Smooth muscle cell (in vitro differentiated cells): ENCODE measurements around the gene CD276. TPM values are rescaled to one million over a fixed set of nuclear protein-coding genes. Genes with fewer than 3 reads are reported as not detected.
"Not testable (repeated sequence)": the region's sequence is repeated elsewhere in the genome, so short reads cannot be mapped to it uniquely, and the experiment has no call there.

Experiments
- DNase-seq: peaks from one replicate; lab custom pipeline; 2025; ENCODE audit not compliant: unreplicated experiment; lab: John Stamatoyannopoulos, UW
- H2AFZ ChIP-seq: fragments of 200-600 bp; sonication (generic); 2 replicates; pipeline ENCODE4 v1.6.0; 2016; ENCODE audit warnings: antibody characterized with exemption, low read depth, mild to moderate bottlenecking
- H3F3A ChIP-seq: fragments of 200-600 bp; sonication (generic); 2 replicates; pipeline ENCODE4 v1.6.0; 2017; ENCODE audit warnings: antibody characterized with exemption, low read depth
- H3K27ac ChIP-seq: fragments of 200-600 bp; sonication (generic); 2 replicates; pipeline ENCODE4 v1.5.1; 2016; ENCODE audit warnings: low read depth, mild to moderate bottlenecking
- H3K27me3 ChIP-seq: fragments of 200-600 bp; sonication (generic); 2 replicates; pipeline ENCODE4 v1.6.1; 2016; ENCODE audit warnings: low read depth, mild to moderate bottlenecking
- H3K36me3 ChIP-seq: fragments of 200-600 bp; sonication (generic); 2 replicates; pipeline ENCODE4 v1.5.1; 2016; ENCODE audit warnings: low read depth
- H3K4me1 ChIP-seq: fragments of 200-600 bp; sonication (generic); 2 replicates; pipeline ENCODE4 v1.5.1; 2016; ENCODE audit warnings: low read depth
- H3K4me2 ChIP-seq: fragments of 200-600 bp; sonication (generic); 2 replicates; pipeline ENCODE4 v1.6.0; 2016; ENCODE audit warnings: mild to moderate bottlenecking
- H3K4me3 ChIP-seq: fragments of 200-600 bp; sonication (generic); 2 replicates; pipeline ENCODE4 v1.5.1; 2016; ENCODE audit warnings: mild to moderate bottlenecking
- H3K79me2 ChIP-seq: fragments of 200-600 bp; sonication (generic); 2 replicates; pipeline ENCODE4 v1.6.0; 2016; ENCODE audit warnings: low read depth, mild to moderate bottlenecking
- H3K9ac ChIP-seq: fragments of 200-600 bp; sonication (generic); 2 replicates; pipeline ENCODE4 v1.6.0; 2016; ENCODE audit warnings: low read depth
- H3K9me3 ChIP-seq: fragments of 200-600 bp; sonication (generic); replicated peaks from 2 replicates; pipeline ENCODE4 v1.5.1; 2016; ENCODE audit warnings: low read depth
- H4K20me1 ChIP-seq: fragments of 200-600 bp; sonication (generic); 2 replicates; pipeline ENCODE4 v1.6.0; 2016; ENCODE audit warnings: low read depth
- CTCF ChIP-seq: fragments of 200-600 bp; sonication (generic); IDR thresholded peaks from 2 replicates; pipeline ENCODE4 v1.5.1; 2017; ENCODE audit warnings: borderline replicate concordance, mild to moderate bottlenecking, antibody characterized with exemption; ENCODE audit not compliant: insufficient read depth, poor library complexity, severe bottlenecking
- WGBS: methylation state at CpG from one replicate; pipeline ENCODE4 v1.1.7; 2016; ENCODE audit warnings: low lambda C conversion rate; 5-methylcytosine and 5-hydroxymethylcytosine counted together
- polyA plus RNA-seq: library from polyadenylated mRNA; unstranded; fragments of >200 nt; fragmentation: Nextera tagmentation; extraction: Ambion mirVana; gene quantifications from 2 replicates; pipeline ENCODE4 v1.2.1, GENCODE V29; 2016
- total RNA-seq: library from RNA; depleted of rRNA; stranded (reverse); fragments of >200 nt; gene quantifications from 2 replicates; pipeline ENCODE4 v1.2.3, GENCODE V29; 2014

Gene CD276
- total and polyA plus RNA-seq, 2 experiments from 2014 or later, result 144 to 312 TPM

DNA sequence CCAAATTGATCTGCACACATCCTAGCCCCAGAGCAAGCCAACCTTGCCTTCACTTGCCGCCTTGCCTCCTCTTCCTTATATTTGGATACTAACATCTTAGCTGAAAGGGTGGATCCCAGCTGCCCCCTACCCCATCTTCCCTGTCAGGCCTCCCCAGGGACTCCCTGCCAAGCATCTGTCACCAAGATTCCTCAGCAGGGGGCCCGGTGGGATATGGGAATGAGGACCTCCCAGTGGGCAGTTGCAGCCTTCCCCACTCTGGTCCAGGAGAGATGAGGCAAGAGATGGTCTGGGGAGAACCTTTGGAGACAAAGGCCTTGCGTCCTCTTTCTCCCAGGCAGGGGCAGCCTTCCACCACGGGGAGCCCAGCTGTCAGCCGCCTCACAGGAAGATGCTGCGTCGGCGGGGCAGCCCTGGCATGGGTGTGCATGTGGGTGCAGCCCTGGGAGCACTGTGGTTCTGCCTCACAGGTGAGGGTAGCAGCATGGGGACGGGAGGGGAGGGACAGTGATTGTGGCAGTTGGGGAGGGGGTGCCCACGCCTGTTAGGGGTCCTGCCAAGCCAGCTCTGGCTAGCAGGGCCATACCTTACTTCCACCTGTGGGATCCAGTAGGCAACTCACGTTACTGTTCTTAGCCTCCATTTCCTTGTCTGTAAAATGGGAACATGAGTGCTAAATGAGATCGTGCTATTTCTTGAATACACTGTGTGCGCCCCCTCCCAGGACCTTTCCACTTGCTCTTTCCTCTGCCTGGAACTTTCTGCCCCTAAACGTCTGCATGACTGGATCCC, 15.3 kb downstream of the CD276 start:
- Histone ChIP-seq H3K36me3 (no peaks in the 10 kb centered on the region), H3F3A (peaks cover 5% of the 10 kb centered on the region), H3K27me3 (no peaks in the 10 kb centered on the region), H3K4me3 (no peak overlapping the region), H3K27ac (no peak overlapping the region), H3K4me2 (no peak overlapping the region), H3K9ac (no peak overlapping the region), H3K4me1 (peaks cover 13% of the 10 kb centered on the region), H4K20me1 (peaks cover 100% of the 10 kb centered on the region), H3K9me3 (no peaks in the 10 kb centered on the region), H3K79me2 (peaks cover 67% of the 10 kb centered on the region), H2AFZ (no peak overlapping the region)
- no peak for DNase-seq
- TF ChIP-seq CTCF, result no peak
- WGBS, result 95% methylated on average over 14 of the region's 14 CpGs

- Histone ChIP-seq H3K79me2 (peaks cover 63% of the 10 kb centered on the region), H3K4me2 (no peak overlapping the region), H3K9ac (no peak overlapping the region), H3K4me3 (no peak overlapping the region), H4K20me1 (peaks cover 100% of the 10 kb centered on the region), H3K27ac (no peak overlapping the region), H3K9me3 (no peaks in the 10 kb centered on the region), H3K4me1 (peaks cover 13% of the 10 kb centered on the region), H3K36me3 (no peaks in the 10 kb centered on the region), H2AFZ (no peak overlapping the region), H3K27me3 (no peaks in the 10 kb centered on the region), H3F3A (peaks cover 5% of the 10 kb centered on the region)
- DNase-seq, result no peak
- 39% methylated on average over 13 of the region's 13 CpGs for WGBS
- peak; percentile 93 for TF ChIP-seq CTCF
Observed at GRCh38 chr15:73700041-73700842, 16.1 kb downstream of the CD276 start.

DNA sequence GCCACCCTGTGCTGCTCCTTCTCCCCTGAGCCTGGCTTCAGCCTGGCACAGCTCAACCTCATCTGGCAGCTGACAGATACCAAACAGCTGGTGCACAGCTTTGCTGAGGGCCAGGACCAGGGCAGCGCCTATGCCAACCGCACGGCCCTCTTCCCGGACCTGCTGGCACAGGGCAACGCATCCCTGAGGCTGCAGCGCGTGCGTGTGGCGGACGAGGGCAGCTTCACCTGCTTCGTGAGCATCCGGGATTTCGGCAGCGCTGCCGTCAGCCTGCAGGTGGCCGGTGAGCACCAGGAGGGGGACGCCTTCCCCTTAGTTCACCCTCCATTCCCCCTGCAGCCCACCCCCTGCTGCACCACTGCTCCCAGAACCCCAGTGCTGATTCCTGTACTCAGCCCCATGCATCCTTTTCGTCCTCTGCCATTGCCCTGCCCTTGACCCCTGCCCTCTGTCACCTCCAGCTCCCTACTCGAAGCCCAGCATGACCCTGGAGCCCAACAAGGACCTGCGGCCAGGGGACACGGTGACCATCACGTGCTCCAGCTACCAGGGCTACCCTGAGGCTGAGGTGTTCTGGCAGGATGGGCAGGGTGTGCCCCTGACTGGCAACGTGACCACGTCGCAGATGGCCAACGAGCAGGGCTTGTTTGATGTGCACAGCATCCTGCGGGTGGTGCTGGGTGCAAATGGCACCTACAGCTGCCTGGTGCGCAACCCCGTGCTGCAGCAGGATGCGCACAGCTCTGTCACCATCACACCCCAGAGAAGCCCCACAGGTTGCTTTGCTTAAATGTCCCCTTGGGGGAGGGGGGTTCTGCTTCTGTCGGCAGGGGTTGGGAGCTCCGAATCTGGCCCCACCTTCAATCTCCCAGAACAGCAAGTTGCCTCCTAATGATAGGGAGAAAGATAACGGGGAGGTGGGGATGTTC, 18.4 kb downstream of the CD276 start:
- not testable (repeated sequence) for H3K36me3 ChIP-seq, H3K27me3 ChIP-seq, H3K4me1 ChIP-seq, H2AFZ ChIP-seq, DNase-seq, H3K4me3 ChIP-seq, H3K27ac ChIP-seq, H3K9ac ChIP-seq, H3F3A ChIP-seq, H3K4me2 ChIP-seq, H3K9me3 ChIP-seq
- Histone ChIP-seq H4K20me1 (peaks cover 100% of the 10 kb centered on the region), H3K79me2 (peaks cover 60% of the 10 kb centered on the region)
- WGBS, result 92% methylated on average over 33 of the region's 33 CpGs

- not testable (repeated sequence) for H3K27ac ChIP-seq, H3K4me2 ChIP-seq, H3K9me3 ChIP-seq, H2AFZ ChIP-seq, H3K27me3 ChIP-seq, H3K4me3 ChIP-seq, H3F3A ChIP-seq, H3K9ac ChIP-seq, DNase-seq, H3K36me3 ChIP-seq, H3K4me1 ChIP-seq
- H4K20me1 ChIP-seq, result peaks cover 100% of the 10 kb centered on the region
- 97% methylated on average over 19 of the region's 23 CpGs for whole genome bisulfite sequencing
- peaks cover 54% of the 10 kb centered on the region for H3K79me2 ChIP-seq
Observed at GRCh38 chr15:73703601-73704000, 19.4 kb downstream of the CD276 start.

DNA sequence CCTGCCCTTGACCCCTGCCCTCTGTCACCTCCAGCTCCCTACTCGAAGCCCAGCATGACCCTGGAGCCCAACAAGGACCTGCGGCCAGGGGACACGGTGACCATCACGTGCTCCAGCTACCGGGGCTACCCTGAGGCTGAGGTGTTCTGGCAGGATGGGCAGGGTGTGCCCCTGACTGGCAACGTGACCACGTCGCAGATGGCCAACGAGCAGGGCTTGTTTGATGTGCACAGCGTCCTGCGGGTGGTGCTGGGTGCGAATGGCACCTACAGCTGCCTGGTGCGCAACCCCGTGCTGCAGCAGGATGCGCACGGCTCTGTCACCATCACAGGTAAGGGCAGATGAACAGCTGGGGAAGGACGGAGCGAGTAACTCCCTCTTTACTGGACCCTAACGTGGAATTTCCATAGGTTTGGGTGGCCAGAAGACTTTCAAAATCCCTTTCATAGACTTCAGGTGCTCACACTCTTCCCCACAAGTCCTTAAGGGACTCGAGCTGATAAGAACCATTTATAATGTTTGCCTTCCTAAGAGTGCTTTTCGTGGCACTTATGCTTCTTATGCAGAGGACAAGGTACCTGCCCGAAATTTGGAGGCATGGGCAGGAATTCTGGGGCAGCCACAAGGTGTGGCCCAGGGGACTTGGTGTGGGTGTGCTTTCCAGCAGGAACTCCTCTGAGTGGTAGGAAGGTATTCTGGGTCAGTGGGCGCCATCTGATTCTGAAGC, 20.1 kb downstream of the CD276 start:
- Histone ChIP-seq H4K20me1 (peaks cover 100% of the 10 kb centered on the region), H3K79me2 (peaks cover 47% of the 10 kb centered on the region)
- H3K4me2 ChIP-seq, H3K4me3 ChIP-seq, H2AFZ ChIP-seq, DNase-seq, H3K4me1 ChIP-seq, H3K9ac ChIP-seq, H3K27me3 ChIP-seq, H3K36me3 ChIP-seq, H3K9me3 ChIP-seq, H3K27ac ChIP-seq, H3F3A ChIP-seq: not testable (repeated sequence)
- WGBS, result 93% methylated on average over 23 of the region's 23 CpGs
